Measurements from ENCODE around the gene PDE4B.

DNA sequence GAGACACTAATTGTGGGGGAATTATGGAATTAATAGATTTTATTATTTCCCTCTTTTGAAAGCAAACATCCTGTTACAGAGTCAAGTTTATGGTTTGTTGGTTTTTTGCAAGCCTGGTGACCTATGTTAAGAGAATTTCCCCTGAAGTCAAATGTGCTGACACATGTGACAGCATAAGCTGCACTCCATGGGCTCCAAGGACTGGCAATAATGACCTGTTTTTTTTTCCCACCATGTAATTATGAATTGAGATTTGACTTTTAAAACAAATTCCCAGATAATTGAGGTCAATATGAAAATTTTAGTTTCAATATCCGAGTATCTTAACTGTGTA lies 498.8 kb downstream of the PDE4B start:
- TF ChIP-seq, protein P1, sequence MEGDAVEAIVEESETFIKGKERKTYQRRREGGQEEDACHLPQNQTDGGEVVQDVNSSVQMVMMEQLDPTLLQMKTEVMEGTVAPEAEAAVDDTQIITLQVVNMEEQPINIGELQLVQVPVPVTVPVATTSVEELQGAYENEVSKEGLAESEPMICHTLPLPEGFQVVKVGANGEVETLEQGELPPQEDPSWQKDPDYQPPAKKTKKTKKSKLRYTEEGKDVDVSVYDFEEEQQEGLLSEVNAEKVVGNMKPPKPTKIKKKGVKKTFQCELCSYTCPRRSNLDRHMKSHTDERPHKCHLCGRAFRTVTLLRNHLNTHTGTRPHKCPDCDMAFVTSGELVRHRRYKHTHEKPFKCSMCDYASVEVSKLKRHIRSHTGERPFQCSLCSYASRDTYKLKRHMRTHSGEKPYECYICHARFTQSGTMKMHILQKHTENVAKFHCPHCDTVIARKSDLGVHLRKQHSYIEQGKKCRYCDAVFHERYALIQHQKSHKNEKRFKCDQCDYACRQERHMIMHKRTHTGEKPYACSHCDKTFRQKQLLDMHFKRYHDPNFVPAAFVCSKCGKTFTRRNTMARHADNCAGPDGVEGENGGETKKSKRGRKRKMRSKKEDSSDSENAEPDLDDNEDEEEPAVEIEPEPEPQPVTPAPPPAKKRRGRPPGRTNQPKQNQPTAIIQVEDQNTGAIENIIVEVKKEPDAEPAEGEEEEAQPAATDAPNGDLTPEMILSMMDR (IDR thresholded peaks at IDR 0.05) = no peak
- TF ChIP-seq POLR2A (IDR thresholded peaks at IDR 0.05) = no peak
